Esophagus mucosa (tissue), 1 donor: ENCODE data around the gene IL18BP. TPM values are rescaled to one million over a fixed set of nuclear protein-coding genes. Genes with fewer than 3 reads are reported as not detected.

Experiments
- total RNA-seq: library from RNA; stranded (reverse); gene quantifications from one replicate; pipeline ENCODE4 v1.2.4, GENCODE V29; 2023
- donor health status: DM: yes; HTN: yes; CAD: no.

IL18BP gene
- total RNA-seq, 1 donor from 2014 or later, result 2.5 TPM

Other genes starting within 250 kb of the IL18BP start
- gene DEFB108B, start 165.7 kb upstream of the IL18BP start, total RNA-seq, result not detected
- gene DEFB131B, start 120.5 kb upstream of the IL18BP start, total RNA-seq, result not detected
- gene XNDC1N, start 70.3 kb upstream of the IL18BP start, total RNA-seq, result 3.5 TPM
- gene RNF121, start 69.9 kb upstream of the IL18BP start, total RNA-seq, result 17.7 TPM
- 117 TPM for gene NUMA1, start 81.6 kb downstream of the IL18BP start, total RNA-seq
- gene LRRC51, start 81.9 kb downstream of the IL18BP start, total RNA-seq, result 5.5 TPM
- gene LAMTOR1, start 104.4 kb downstream of the IL18BP start, total RNA-seq, result 81.0 TPM
- gene TOMT, start 107.0 kb downstream of the IL18BP start, total RNA-seq, result not detected
- gene ANAPC15, start 113.8 kb downstream of the IL18BP start, total RNA-seq, result 46.0 TPM
- gene FOLR3, start 136.8 kb downstream of the IL18BP start, total RNA-seq, result not detected
- 0.96 TPM for gene FOLR1, start 193.2 kb downstream of the IL18BP start, total RNA-seq
- gene FOLR2, start 217.9 kb downstream of the IL18BP start, total RNA-seq, result 0.24 TPM
- 21.2 TPM for gene INPPL1, start 225.9 kb downstream of the IL18BP start, total RNA-seq
- not detected for gene PHOX2A, start 245.3 kb downstream of the IL18BP start, total RNA-seq